ENCODE measurements around the gene PCDHGA10.

- TF ChIP-seq EGR2 (tag by site-specific recombination; IDR thresholded peaks at IDR 0.05; ENCODE audit: low read depth) (no peak), ZNF660 (tag by site-specific recombination; IDR thresholded peaks at IDR 0.05) (no peak), ZNF24 (tag by site-specific recombination; IDR thresholded peaks at IDR 0.05) (no peak), TSHZ1 (tag by site-specific recombination; IDR thresholded peaks at IDR 0.05; ENCODE audit: borderline replicate concordance) (no peak), HIC1 (tag by site-specific recombination; IDR thresholded peaks at IDR 0.05) (no peak), ZNF146 (tag by site-specific recombination; IDR thresholded peaks at IDR 0.05) (no peak)
These were observed 24.4 kb downstream of the PCDHGA10 start for GRCh38 chr5:141437221-141437620.

Measured in HEK293 (cell line).